DOHH2 (cell line): Measurements from ENCODE around the gene KRTAP19-1.

Experiments
- CTCF ChIP-seq: fragments of 200-600 bp; sonication (generic); IDR thresholded peaks from one replicate; pipeline ENCODE4 v1.5.1; 2014; ENCODE audit warnings: antibody characterized with exemption, mild to moderate bottlenecking, low read depth, low read length; ENCODE audit not compliant: poor library complexity, severe bottlenecking
- EZH2phosphoT487 ChIP-seq: fragments of 200-600 bp; sonication (generic); IDR thresholded peaks from 2 replicates; pipeline ENCODE4 v1.6.1; 2017; ENCODE audit warnings: borderline replicate concordance, mild to moderate bottlenecking, antibody characterized with exemption, low read length, moderate library complexity, mixed read lengths

GRCh38 chr21:30515681-30516080 lies 35.5 kb upstream of the KRTAP19-1 start:
- TF ChIP-seq CTCF (no peak), EZH2phosphoT487 (no peak)
